ENCODE data around the gene RPLP2. TPM values are rescaled to one million over a fixed set of nuclear protein-coding genes. Genes with fewer than 3 reads are reported as not detected.

Gene RPLP2
- total RNA-seq, 3 donors from 2014 or later: 583 to 1,665 (median 1,093) TPM

GRCh38 chr11:843818-844692, 34.3 kb downstream of the RPLP2 start:
- H3K4me1 ChIP-seq: peaks cover 21 to 35% of the 10 kb centered on the region in 2 donors
- DNase-seq (ENCODE audit: low spot score in 2 of 2): peak; percentile 84
- H3K27me3 ChIP-seq: no peaks in the 10 kb centered on the region
- H3K27ac ChIP-seq: peak overlapping the region; percentile 94 to 98
- H3K4me3 ChIP-seq: peak overlapping the region; percentile 83 to 100 (median 91)
- H3K9me3 ChIP-seq: no peaks in the 10 kb centered on the region
- TF ChIP-seq POLR2AphosphoS5 (IDR thresholded peaks at IDR 0.05) (peak; percentile 79 to 96 (median 95)), CTCF (IDR thresholded peaks at IDR 0.05) (no peak), POLR2A (IDR thresholded peaks at IDR 0.05) (no peak)
- no peaks in the 10 kb centered on the region for H3K36me3 ChIP-seq
- intact Hi-C loops (cut with DNase I; ENCODE audit: low total_unique reads): no loop called here

DNA sequence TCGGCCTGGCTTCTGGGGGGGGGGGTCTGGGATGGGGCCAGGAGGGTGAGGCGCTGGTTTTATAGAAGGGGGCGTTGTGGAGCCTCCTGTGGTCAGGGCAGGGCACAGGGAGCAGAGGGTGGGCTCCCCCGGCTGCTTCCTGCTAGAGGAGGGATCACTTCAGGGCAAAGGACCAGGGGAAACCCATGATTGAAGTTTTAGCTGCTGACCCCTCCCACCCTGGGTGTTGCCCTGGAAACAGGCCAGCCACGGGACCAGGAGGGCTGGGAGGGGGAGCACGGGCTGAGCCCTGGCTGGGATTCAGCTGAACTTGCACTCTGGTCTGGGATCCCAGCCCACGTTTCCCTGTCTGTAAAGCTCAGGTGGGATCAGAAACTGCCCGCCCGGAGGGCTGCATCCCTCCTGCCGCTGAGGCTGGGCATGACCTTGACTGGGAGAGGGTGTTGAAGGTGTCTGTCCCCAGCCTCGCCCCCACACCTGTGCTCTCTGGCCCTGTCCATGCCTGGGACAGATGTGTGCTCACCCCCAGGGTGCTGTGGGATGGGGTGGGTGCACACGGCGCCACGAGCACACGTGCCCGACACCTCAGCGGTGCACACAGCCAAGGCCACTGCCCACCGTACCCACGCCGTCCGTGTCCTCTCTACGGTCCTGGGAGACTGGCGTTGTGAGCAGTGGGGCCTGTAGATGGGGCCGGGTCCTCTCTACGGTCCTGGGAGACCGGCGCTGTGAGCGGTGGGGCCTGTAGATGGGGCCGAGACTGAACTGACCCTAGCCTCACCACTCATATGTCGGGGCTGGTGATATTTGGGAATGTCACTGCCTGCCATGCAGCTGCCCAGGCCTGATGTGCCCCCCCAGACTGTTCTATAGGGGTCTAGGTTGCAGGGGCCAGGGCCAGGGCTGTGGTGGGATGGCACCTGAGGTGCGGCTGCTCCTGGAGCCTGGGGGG, 35.2 kb downstream of the RPLP2 start:
- H3K36me3 ChIP-seq: no peaks in the 10 kb centered on the region
- TF ChIP-seq CTCF (IDR thresholded peaks at IDR 0.05) (no peak), POLR2AphosphoS5 (IDR thresholded peaks at IDR 0.05) (peak; percentile 55 to 80 (median 62)), POLR2A (IDR thresholded peaks at IDR 0.05) (no peak)

DNA sequence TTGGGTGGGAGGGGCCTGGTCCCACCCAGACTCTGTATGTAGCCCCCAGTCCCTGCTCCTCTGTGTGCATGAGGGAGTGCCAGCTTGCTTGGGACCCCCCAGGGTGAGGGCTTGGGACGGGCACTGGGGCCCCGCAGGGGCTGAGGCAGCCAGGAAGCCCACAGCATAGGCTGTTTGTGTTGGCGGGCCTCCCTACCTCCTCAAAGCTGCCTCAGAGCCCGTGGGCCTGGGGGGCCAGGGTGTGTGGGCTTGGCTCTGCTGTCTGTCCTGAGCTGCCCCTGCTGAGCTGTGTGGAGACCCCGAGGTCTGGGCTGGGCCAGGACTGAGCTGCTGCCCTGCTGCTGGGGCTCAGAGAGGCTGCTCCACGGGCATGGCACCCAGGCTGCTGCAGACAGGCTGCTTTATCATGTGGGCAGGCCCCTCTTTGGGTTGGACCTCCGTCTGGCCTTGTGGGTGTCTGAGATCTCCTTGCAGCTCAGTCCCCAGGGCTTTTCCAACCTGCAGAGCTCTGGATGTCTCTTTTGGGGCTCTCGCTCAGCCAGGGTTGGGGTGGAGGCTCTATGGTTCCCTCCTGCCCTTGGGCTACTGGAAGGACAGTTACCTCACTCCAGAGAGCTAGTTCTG, 36.2 kb downstream of the RPLP2 start:
- no peak for TF ChIP-seq POLR2A (IDR thresholded peaks at IDR 0.05)
- TF ChIP-seq POLR2AphosphoS5 (IDR thresholded peaks at IDR 0.05): no peak
- no peak for TF ChIP-seq CTCF (IDR thresholded peaks at IDR 0.05)
- Histone ChIP-seq H3K36me3 (no peaks in the 10 kb centered on the region), H3K27me3 (no peaks in the 10 kb centered on the region), H3K27ac (peak overlapping the region; percentile 94 to 98), H3K4me1 (peaks cover 27 to 28% of the 10 kb centered on the region in 2 donors), H3K4me3 (peak overlapping the region in 1 of 3 donors; percentile 83), H3K9me3 (no peaks in the 10 kb centered on the region)
- DNase-seq (ENCODE audit: low spot score in 2 of 2): no peak
- intact Hi-C loops (cut with DNase I; ENCODE audit: low total_unique reads): loop anchor here (5.0 kb wide), 1 partner anchor 66 kb away; the partner anchor contains the start of gene CHID1

More for the DNA sequence above, 35.2 kb downstream of the RPLP2 start:
- H3K4me1 ChIP-seq: peaks cover 25 to 37% of the 10 kb centered on the region in 2 donors
- peak; percentile 88 to 89 for DNase-seq (ENCODE audit: low spot score in 2 of 2)
- H3K27ac ChIP-seq: peak overlapping the region; percentile 94 to 98
- H3K27me3 ChIP-seq: no peaks in the 10 kb centered on the region
- no peaks in the 10 kb centered on the region for H3K9me3 ChIP-seq
- peak overlapping the region; percentile 83 to 100 (median 91) for H3K4me3 ChIP-seq
- intact Hi-C loops (cut with DNase I; ENCODE audit: low total_unique reads): loop anchor here (5.0 kb wide), 1 partner anchor 67 kb away; the partner anchor contains the start of gene CHID1

- no peaks in the 10 kb centered on the region for H3K9me3 ChIP-seq
- DNase-seq (ENCODE audit: low spot score in 2 of 2): no peak
- H3K27ac ChIP-seq: peak overlapping the region; percentile 94 to 98
- peaks cover 21 to 26% of the 10 kb centered on the region in 2 donors for H3K4me1 ChIP-seq
- no peak overlapping the region for H3K4me3 ChIP-seq
- no peaks in the 10 kb centered on the region for H3K27me3 ChIP-seq
- intact Hi-C loops (cut with DNase I; ENCODE audit: low total_unique reads): loop anchor here (5.0 kb wide), 1 partner anchor 66 kb away; the partner anchor contains the start of gene CHID1
- H3K36me3 ChIP-seq: no peaks in the 10 kb centered on the region
- TF ChIP-seq POLR2AphosphoS5 (IDR thresholded peaks at IDR 0.05) (no peak), CTCF (IDR thresholded peaks at IDR 0.05) (no peak), POLR2A (IDR thresholded peaks at IDR 0.05) (no peak)
These were observed 36.8 kb downstream of the RPLP2 start for GRCh38 chr11:846496-847098.
